SK-N-SH (cell line): Measurements from ENCODE around the gene TAP1.
A peak's percentile ranks its signal among the peaks of the same experiment; 100 is the strongest.

ENCODE experiments used
- POLR2AphosphoS5 ChIP-seq: IDR thresholded peaks from 2 replicates; pipeline ENCODE4 v1.6.1; 2012; ENCODE audit warnings: low read depth, low read length
- RAD21 ChIP-seq: IDR thresholded peaks from 2 replicates; pipeline ENCODE4 v1.6.1; 2012; ENCODE audit warnings: mild to moderate bottlenecking, low read length
- RFX5 ChIP-seq: IDR thresholded peaks from 2 replicates; pipeline ENCODE4 v1.6.1; 2012; ENCODE audit warnings: mild to moderate bottlenecking, improper control_type of control experiment, low read length
- YY1 ChIP-seq: IDR thresholded peaks from 2 replicates; pipeline ENCODE4 v1.4.0; 2012; ENCODE audit warnings: low read depth, mild to moderate bottlenecking

DNA sequence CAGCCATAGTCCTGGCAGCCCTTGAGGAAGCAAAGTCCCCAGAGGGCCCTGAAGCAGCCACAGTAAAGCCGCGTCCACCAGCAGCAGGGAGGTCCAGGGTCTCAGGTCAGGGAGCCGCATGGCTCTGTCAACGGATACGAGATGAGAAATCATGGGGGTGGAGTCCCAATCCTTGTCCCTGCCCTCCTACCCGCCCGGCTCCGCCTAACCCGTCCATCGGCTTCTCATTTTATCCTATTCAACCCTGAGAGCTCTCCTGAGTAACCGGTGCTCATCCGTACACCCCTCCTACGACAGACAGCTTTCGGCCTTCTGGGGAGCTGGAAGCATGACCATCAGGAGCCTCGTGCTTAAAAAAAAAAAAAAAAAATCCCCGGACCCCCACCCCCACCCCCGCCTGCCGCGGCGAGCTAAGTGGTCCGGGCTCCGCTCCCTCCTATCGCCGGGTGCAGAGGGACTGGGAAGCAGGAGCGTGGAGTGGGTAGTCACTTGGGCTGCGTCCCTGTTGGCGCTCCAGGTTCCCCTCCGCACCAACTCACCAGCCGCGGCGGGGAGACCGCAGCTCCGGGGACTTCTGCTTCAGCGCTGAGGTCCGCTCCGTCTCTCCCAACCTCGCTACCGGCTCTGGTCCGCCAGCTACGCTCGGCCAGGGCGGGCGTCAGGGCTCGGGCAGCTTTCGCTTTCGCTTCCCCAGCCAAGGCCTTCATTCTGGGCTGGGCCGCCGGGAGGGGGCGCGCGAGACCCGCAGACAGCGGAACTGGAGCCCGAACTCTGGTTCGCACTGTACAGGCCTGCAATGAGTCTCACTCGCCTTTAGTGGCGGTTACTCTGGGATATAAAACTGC, 15.2 kb downstream of the TAP1 start, which contains the start of gene TAP2:
- TF ChIP-seq RFX5, result peak; percentile 92
- no peak for TF ChIP-seq YY1
- peak; percentile 57; the same call in 1 of the 2 replicates for TF ChIP-seq POLR2AphosphoS5
- peak; percentile 85 for TF ChIP-seq RAD21
